Cerebellar cortex (tissue), 1 donor: ENCODE results near the gene FAM181A.

Experiments used
- DNase-seq: peaks from one replicate; pipeline ENCODE4 v3.0.0-alpha.2; 2015; ENCODE audit warnings: low spot score

Gene FAM181A

DNA sequence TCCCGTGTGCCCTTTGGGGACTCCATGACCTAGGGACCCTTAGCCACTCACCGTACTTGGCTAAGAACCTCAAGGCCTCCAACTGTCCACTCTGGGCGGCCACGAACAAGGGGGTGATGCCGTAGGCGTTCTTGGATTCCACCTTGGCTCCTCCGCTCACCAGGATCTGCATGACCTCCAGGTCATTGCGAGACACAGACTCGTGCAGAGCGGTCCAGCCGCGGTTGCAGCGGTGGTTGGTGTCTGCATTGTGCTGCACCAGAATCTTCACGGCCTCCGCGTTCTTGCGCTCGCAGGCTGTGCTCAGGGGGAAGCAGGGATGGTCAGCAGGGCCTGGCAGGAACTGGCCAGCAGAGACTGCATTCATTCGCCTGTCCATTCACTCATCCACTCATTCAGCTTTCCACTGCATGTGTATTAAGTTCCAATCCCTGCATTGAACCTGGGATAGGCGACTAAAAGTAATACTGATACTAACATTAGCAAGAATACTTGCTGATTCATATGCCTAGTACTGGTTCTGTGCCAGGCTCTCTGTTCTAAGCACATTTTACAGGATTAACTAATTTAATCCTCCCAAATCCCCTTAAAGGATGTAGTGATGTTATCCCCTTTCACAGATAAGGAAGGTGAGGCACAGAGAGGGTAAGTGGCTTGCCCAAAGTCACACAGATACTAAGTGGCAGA is 23.9 kb downstream of the FAM181A start:
- no peak for DNase-seq

- DNase-seq = no peak
Observed at GRCh38 chr14:93951635-93952540, 24.7 kb downstream of the FAM181A start.

DNA sequence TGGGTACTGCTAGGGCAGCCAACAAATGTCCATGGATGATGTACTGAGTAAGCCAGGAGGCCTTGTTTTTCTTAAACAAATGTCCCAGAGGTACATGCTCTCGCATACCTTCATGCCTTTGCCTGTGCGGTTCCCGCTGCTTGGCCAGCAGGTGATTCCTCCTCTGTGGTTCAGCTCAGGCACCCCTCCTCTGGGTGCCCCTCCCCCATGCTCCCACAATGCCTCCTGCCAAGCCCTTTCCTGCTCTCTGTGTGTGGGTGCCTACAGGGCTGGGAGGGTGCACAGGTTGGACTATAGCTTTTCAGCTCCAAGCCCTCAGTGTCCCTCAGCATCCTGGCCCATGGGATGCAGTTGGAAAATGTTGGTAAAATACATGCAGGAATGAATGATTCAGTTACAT is 25.7 kb downstream of the FAM181A start:
- no peak for DNase-seq

DNA sequence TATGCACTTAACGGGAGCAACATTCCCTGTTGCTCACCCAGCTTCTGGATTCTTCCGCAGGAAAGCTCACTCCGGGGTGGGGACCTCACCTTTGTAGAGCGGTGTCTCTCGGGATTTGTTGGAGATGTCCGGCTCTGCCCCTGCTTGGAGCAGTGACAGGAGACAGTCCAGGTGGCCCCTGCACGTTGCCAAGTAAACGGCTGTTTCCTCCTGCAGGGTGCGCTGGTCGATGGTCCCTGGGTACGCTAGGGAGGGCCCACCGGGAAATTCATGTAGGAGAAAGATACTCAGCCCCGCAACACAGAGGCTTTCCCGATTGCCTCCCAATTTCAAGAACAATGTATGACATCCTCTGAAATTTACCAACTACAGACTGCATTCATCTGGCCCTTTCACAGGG is 26.1 kb downstream of the FAM181A start:
- DNase-seq = no peak

DNA sequence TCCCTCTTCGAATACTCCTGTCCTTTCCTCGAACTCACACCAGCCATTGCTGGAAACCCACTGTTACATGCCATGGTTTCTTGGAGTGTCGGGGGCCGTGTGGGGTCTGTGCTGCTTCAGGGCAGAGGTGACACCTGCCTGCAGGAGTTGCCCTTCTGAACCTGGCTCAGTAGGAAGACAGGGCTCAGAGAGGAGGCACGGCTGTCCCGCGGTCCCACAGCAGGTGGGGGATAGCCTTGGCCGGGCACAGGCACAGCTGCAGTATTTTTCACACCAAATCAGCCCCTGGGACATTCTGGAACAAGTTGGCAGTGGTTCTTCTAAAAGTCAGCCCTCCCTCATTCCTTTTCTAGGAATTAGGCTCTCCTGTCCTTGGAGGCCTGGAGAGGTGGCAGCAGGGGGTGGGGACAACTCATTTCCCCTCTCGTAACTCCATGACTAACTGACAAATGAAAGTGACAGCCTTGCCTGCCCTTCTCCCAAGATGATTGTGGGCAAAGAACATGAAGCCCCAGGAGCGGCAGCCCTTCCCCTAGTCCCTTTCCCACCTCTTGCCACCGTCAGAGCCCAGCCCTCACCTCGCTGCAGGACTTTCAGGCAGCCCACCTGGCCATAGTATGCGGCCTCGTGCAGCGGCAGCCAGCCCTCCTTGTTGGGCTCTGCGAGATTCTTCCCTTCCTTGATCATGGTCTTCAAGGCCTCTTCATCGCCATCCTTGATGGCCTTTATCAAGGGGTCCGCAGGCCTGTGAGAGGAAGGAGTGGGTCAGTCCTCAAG is 26.8 kb downstream of the FAM181A start:
- DNase-seq = no peak

DNA sequence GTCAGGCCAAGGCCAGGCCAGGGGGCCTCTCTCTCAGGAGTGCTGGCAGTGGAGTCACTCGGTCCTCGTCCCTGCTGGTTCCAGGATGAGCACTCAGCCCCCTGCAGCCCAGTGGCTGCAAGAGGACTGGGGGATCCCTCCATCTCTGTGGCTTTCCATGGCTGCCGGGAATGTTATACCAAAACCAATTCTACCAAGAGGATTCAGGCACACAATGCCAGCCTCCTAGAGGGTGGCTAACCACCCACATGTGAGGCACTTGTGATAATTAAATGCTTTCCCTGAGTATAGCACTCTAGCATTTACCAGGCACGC is 27.3 kb downstream of the FAM181A start:
- no peak for DNase-seq

GRCh38 chr14:93954900-93955849 is 28.0 kb downstream of the FAM181A start:
- DNase-seq = no peak

DNA sequence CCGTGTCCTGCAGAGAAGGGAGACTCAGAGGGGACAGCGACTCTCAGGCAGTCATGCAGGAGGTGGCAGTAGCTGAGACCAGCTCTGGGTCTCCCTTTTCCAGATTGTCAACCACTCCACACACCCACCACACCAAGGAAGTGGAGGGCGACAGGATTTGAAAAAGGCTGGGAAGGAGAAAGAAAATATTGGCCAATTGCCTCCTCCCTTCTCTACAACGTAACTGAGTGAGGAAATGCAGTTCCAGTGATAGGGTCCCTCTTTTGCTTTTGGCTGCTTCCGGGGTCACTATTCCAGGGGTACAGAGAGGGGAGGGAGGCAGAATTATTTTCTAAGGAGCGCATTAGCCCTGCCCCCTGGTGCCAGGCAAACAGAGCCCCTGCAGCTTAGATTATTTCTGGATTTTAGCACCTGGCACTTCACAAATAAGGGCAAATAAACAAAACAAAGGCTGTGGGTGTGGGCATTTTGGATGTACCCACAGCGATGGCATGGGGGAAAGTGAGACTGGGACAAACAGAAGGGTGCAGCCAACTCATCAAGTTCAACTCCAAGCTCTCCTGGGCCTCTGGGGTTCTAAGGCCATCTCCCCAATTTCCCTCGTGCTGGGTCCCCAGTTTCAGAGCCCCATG is 28.8 kb downstream of the FAM181A start:
- DNase-seq = peak; percentile 60

DNA sequence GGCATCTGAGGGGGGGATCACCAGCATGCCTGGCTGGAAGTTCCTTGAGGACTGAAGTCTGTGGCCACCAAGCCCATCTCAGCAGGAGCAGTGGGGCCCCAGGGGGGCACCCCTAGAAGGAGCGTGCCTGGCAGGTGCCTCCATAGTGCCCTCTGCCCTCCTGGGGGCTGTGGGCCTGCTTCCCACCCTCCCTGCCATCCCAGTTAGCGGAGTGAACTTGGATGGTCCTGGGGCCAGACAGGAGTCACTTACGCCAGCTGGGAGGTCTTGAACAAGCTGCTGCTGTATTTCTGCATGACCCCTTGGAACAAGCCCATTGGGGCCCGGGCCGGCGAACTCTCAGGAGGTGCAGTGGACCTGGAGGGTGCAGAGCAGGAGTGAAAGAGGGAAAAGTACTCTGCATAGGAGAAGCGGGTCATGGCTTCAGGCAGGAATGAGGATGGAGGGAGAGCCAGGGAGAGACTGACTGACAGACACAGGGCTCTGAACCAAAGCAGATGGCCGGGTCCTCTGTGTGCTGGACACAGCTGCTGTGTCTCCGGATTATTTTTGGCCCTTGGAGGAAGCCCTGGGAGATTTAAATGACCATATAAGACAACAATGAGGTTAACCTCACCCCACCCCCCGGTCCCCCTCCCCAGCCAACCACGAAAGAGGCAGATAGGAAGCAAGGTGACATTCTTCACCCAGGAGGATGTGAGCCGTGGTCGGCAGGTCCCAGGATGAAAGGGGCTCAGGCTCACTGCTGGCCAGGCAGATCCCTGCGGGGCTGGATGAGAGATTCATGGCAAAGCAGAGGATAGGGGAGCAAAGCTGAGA is 29.6 kb downstream of the FAM181A start:
- peak; percentile 50 for DNase-seq

GRCh38 chr14:93957333-93957710 is 30.2 kb downstream of the FAM181A start:
- no peak for DNase-seq

GRCh38 chr14:93957751-93958566 is 30.8 kb downstream of the FAM181A start:
- DNase-seq = no peak

GRCh38 chr14:93958567-93959238 is 31.6 kb downstream of the FAM181A start:
- DNase-seq = no peak

GRCh38 chr14:93959239-93960107 is 32.3 kb downstream of the FAM181A start:
- no peak for DNase-seq

DNA sequence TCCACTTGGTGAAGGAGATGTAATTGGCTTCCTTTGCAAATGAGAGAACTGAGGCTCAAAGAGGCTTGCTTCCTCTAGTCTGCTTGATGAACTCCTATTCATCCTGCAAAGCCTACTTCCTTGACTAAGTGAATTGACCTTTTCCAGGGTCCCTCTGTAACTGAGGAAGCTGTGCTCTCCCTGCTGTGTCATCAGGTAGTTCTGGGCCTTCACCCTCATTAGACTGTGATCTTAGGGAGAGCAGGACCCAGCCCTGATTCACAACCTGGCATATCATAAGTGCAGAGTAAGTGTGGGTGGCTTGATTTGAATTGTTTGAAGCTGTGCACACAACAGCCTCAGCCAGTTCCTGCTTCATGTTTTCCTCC is 32.9 kb downstream of the FAM181A start:
- DNase-seq = no peak

GRCh38 chr14:93960774-93961438 is 33.8 kb downstream of the FAM181A start:
- DNase-seq = no peak

- DNase-seq = no peak
Observed at GRCh38 chr14:93961620-93962019, 34.5 kb downstream of the FAM181A start.
